ENCODE data around the gene SLC39A5.
A peak's percentile ranks its signal among the peaks of the same experiment; 100 is the strongest.

SLC39A5 gene

GRCh38 chr12:56229916-56230431 is at the start of gene SLC39A5:
Gene SLC39A5 (plus strand): TSS chr12:56230051. CDS start chr12:56231275, 1,224 bp downstream.
- no peak for DNase-seq

GRCh38 chr12:56186957-56187356 is 42.9 kb upstream of the SLC39A5 start:
- no peak for DNase-seq

GRCh38 chr12:56188131-56188777 is 41.6 kb upstream of the SLC39A5 start:
- no peak for DNase-seq

- DNase-seq, result no peak
These were observed 41.1 kb upstream of the SLC39A5 start for GRCh38 chr12:56188778-56189098.

- DNase-seq, result peak; percentile 84
These were observed 40.5 kb upstream of the SLC39A5 start, which contains the start of gene SMARCC2 for GRCh38 chr12:56189099-56189917. Gene SMARCC2 (minus strand): TSS chr12:56189483. CDS start chr12:56189461, 22 bp downstream.

GRCh38 chr12:56189918-56190694 is 39.7 kb upstream of the SLC39A5 start:
- DNase-seq, result peak; percentile 89

GRCh38 chr12:56190695-56191155 is 39.1 kb upstream of the SLC39A5 start:
- no peak for DNase-seq

- DNase-seq, result no peak
These were observed 37.3 kb upstream of the SLC39A5 start for GRCh38 chr12:56192582-56192981.

- peak; percentile 38 for DNase-seq
These were observed 36.7 kb upstream of the SLC39A5 start for GRCh38 chr12:56193025-56193578.

GRCh38 chr12:56196818-56197550 is 32.9 kb upstream of the SLC39A5 start:
- peak; percentile 65 for DNase-seq

- DNase-seq, result no peak
These were observed 31.8 kb upstream of the SLC39A5 start for GRCh38 chr12:56197921-56198635.

- DNase-seq, result no peak
These were observed 31.0 kb upstream of the SLC39A5 start for GRCh38 chr12:56198836-56199235.

GRCh38 chr12:56202366-56202765 is 27.5 kb upstream of the SLC39A5 start:
- no peak for DNase-seq

GRCh38 chr12:56202838-56203237 is 27.0 kb upstream of the SLC39A5 start:
- DNase-seq, result no peak

- no peak for DNase-seq
These were observed 25.6 kb upstream of the SLC39A5 start for GRCh38 chr12:56204275-56204674.

- no peak for DNase-seq
These were observed 24.4 kb upstream of the SLC39A5 start for GRCh38 chr12:56205445-56205844.

GRCh38 chr12:56206452-56207166 is 23.2 kb upstream of the SLC39A5 start:
- peak; percentile 23 for DNase-seq

GRCh38 chr12:56208006-56208405 is 21.8 kb upstream of the SLC39A5 start:
- no peak for DNase-seq

- DNase-seq, result no peak
These were observed 17.5 kb upstream of the SLC39A5 start for GRCh38 chr12:56212361-56212760.

- no peak for DNase-seq
These were observed 16.0 kb upstream of the SLC39A5 start for GRCh38 chr12:56213878-56214277.

GRCh38 chr12:56216461-56216860 is 13.4 kb upstream of the SLC39A5 start:
- no peak for DNase-seq
